Measurements from ENCODE around the gene FERMT3.

DNA sequence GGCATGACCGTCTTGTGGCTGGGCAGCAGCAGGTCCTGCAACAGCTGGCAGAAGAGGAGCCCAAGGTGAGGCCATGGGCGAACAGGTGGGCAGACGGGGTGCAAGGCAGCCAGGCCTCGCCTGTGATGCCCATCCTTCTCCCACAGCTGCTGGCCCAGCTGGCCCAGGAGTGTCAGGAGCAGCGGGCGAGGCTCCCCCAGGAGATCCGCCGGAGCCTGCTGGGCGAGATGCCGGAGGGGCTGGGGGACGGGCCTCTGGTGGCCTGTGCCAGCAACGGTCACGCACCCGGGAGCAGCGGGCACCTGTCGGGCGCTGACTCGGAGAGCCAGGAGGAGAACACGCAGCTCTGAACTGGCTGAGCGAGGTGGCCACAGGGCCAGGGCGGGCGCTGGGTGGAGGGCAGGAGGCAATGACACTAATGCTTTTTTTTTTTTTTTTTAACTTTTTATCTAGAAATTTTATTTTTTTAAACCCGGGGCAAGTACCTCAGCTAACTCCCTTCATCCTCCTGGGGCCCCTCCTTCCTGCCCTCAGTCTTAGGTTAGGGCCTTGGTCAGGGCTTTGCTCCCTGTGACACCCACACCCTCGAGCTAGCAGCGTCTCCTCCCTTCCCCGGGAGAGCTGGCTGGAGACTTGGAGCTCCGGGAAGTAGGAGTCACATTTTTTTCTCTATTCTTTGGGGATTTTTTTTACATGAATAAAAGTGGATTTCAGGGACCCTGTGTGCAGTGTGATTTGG is 60.9 kb downstream of the FERMT3 start:
- TF ChIP-seq, protein P1, sequence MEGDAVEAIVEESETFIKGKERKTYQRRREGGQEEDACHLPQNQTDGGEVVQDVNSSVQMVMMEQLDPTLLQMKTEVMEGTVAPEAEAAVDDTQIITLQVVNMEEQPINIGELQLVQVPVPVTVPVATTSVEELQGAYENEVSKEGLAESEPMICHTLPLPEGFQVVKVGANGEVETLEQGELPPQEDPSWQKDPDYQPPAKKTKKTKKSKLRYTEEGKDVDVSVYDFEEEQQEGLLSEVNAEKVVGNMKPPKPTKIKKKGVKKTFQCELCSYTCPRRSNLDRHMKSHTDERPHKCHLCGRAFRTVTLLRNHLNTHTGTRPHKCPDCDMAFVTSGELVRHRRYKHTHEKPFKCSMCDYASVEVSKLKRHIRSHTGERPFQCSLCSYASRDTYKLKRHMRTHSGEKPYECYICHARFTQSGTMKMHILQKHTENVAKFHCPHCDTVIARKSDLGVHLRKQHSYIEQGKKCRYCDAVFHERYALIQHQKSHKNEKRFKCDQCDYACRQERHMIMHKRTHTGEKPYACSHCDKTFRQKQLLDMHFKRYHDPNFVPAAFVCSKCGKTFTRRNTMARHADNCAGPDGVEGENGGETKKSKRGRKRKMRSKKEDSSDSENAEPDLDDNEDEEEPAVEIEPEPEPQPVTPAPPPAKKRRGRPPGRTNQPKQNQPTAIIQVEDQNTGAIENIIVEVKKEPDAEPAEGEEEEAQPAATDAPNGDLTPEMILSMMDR (IDR thresholded peaks at IDR 0.05 in 4 of 5, conservative IDR thresholded peaks at IDR 0.05 in 1 of 5), result no peak
- TF ChIP-seq POLR2A (IDR thresholded peaks at IDR 0.05), result no peak

All from gastrocnemius medialis (tissue), 4 donors.